Endometrial microvascular endothelial cells (primary cell): ENCODE data around the gene PIP4K2A. TPM values are rescaled to one million over a fixed set of nuclear protein-coding genes. Genes with fewer than 3 reads are reported as not detected.
"Not testable (repeated sequence)": the region's sequence is repeated elsewhere in the genome, so short reads cannot be mapped to it uniquely, and the experiment has no call there.

Experiments
- in situ Hi-C: cut with HindIII; loops from 2 replicates; pipeline ENCODE4 v1.10.0; 2017; ENCODE audit warnings: low sequenced_read_pairs, low pct_unique_long_range_greater_than_20kb; ENCODE audit errors: inconsistent ontology term
- total RNA-seq: library from RNA; depleted of rRNA; stranded (reverse); fragments of >200 nt; gene quantifications from one replicate; pipeline ENCODE4 v1.2.3, GENCODE V29; 2015; ENCODE audit errors: inconsistent ontology term

The PIP4K2A gene
- total RNA-seq, 1 donor from 2014 or later: 12.1 TPM

DNA sequence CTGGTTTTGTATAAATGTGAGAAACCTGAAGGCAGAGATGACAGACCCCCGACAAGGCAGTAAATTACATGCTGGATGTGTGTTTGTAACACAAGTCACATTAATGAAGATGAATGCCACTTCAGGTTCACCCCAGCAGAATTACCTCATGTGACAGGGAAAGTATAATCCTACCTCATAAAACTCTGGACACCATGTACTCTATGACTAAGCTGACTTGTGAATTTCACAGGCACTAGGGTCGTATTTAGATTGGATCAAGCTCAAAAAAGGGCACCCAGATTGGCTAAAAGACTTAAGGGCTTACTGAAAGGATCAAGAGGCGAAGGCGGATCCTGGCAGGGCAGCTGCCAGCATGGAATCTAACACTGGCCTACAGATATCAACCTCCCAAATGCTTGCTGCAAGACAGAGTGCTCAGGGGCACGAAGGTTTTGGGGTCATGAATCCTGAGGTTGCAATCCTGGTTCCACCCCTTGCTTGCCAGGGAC is 161.4 kb downstream of the PIP4K2A start:
- in situ Hi-C loops: no loop called here

DNA sequence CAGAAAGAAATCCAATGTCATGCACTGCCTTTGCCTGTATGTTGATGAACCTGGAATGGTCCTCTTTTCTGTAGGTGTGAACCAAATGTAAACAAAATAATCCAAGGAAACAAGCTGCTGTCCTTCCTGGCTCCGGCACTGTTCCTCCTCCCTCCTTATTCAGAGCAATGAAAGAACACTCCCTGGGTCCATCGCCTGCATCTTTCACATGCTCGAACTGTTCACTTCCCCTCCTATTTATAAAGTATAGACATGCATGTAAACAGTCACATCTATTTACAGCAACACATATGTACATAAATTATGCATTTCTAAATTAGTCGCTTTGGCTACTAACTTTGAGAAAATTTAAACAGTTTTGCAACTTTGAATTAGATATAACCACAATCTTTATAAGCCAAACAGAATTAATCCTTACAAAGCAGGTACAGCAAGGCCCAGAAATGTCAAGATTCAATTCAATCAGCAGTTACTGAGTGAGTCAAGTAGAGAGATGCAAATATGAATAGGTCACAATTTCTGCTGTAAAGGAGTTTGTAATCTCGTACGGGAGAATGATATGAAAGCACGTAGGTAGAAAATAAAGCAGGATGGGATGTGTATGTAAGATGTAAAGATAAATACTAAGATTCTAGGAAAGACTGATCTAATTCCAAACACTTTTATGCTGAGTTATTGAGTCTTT is 162.6 kb downstream of the PIP4K2A start:
- in situ Hi-C loops: no loop called here

GRCh38 chr10:22550732-22551131 is 163.6 kb downstream of the PIP4K2A start:
- in situ Hi-C loops: no loop called here

DNA sequence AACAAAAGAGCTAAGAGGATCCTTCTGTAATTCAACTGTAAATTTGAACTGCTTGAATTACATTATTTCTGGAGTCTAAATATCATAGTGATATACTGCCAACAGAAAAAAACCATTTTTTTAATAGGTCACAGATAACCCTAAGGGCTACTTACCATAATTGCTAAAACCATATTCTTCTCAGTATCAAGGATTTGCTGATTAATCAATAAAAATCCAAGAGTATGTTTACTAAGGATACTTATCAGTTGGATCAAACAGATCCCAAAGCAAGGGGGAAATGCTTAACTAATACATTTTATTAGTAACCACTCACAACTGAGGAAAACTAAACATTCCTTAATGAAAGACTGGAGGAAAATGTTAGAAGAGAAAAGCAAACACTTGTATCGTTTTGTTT is 166.0 kb downstream of the PIP4K2A start:
- in situ Hi-C loops: no loop called here

DNA sequence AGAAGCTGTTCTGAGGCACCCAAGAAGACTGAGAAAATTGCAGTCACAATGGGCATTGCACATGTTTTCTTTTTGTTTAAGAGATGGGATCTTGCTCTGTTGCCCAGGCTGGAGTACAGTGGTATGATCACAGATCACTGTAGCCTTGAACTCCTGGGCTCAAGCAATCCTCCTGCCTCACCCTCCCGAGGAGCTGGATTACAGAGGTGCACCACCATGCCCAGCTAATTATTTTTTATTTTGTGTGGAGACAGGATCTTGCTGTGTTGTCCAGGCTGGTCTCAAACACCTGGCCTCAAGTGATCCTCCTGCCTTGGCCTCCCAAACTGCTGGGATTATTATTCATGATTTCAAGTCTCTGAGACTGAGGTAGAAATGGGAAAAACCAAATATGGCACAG is 168.7 kb downstream of the PIP4K2A start:
- in situ Hi-C loops: no loop called here

DNA sequence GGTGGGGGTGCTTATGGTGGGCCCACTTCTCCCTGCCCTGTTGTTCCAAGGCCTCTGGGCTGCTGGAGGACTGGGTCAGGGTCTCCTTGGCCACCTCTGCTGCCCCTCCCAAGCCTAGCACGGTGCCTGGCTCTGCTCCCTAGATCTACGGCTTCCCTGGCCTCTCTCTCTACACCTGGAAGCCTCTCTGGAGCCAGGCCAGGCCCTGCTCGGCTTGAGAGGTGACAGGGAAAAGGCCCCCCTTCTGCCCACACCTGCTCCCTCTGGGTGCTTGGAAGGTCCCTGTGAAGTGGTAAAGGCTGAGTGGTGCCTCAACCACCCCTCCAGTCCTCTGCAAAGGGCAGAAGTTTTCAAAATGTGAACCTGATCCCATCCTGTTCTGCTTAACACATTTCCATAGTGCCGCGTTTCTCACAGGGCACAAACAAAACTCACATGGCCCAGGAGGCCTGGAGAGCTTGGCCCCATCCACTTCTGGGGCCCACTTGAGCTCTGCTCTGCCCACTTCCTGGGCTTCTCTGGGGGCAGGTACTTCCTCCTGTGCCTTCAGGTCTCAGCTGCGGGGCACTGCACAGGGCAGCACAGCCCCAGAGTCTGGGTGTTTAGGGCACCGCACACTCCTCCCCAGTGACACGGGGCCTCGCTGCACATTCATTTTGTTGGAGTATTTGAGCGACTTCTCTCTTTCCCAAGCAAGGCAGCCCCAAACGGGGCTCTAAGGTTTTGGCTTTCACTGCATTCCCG is 169.9 kb downstream of the PIP4K2A start:
- in situ Hi-C loops: no loop called here

- in situ Hi-C loops: no loop called here
Measured at GRCh38 chr10:22542773-22543172, 171.6 kb downstream of the PIP4K2A start.

GRCh38 chr10:22541900-22542299 is 172.5 kb downstream of the PIP4K2A start:
- in situ Hi-C loops: no loop called here

DNA sequence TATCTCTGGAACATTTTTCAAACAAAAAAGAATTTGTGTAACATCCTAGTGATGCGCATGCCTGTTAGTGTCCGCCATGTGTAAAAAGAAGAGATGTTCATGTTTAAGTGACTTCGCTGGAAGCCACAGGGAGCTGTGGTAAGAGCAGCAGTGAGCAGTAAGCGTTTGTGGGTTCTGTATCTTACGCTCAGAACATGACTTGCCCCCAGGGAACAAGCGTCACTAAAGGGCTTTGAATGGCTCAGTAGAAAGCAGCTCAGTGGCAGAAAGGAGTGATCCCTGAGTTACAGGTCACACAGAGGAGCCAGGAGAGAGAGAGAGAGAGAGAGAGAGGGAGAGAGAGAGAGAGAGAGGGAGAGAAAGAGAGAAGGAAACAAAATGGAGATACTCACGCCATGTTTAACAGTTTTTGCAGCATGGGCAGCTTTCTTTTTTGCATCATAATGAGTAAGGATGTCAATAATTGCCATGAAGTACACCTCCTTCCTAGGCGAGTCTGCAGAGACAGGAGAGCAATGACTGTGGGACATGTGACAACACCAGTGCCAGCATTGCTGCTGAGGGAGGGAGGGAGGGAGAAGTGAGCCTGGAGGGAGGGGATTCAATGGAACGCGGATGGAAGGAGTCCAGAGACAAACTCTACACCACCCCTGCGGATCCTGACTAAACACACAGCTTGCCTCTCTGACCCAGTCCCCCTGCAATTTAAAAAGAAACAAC is 174.6 kb downstream of the PIP4K2A start:
- in situ Hi-C loops: no loop called here

DNA sequence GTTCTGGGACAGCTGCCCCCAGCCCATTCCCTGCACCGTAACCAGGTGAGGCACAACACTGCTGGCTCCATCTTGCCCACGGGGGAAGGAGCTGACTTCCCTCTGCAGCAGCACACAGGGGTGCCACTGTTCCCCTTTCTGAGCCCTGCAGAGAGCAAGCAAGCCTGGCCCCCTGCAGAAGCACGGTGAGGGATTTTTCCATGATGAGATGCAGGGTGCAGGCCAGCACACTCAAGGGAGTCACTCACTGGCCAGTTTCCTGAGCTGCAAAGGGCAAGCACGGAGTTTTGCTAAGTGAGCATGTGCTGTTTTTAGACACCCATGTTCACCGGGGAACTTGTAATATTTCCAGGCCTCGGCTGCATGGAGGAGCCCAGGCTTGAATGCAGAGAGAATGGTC is 176.6 kb downstream of the PIP4K2A start:
- in situ Hi-C loops: no loop called here

GRCh38 chr10:22536620-22537019 is 177.8 kb downstream of the PIP4K2A start:
- in situ Hi-C loops: no loop called here

- in situ Hi-C loops: no loop called here
Measured at GRCh38 chr10:22534849-22535604, 179.4 kb downstream of the PIP4K2A start.

DNA sequence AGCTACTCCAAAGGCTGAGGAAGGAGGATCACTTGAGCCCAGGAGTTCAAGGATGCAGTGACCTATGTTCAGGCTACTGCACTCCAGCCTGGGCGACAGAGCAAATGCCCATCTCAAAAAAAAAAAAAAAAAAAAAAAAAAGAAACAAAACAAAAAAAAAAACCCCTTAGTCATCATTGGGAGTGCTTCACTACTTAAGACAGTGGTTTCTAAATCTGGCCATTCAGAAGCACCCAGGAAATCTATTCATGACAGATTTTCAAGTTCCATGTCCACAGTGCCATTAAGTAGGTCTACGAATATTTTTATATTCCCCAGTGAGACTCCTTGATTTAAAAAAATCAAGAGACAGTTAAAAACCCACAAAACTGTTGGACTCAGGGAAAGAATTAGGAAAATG is 182.9 kb downstream of the PIP4K2A start:
- in situ Hi-C loops: no loop called here

GRCh38 chr10:22531008-22531407 is 183.4 kb downstream of the PIP4K2A start:
- in situ Hi-C loops: no loop called here

DNA sequence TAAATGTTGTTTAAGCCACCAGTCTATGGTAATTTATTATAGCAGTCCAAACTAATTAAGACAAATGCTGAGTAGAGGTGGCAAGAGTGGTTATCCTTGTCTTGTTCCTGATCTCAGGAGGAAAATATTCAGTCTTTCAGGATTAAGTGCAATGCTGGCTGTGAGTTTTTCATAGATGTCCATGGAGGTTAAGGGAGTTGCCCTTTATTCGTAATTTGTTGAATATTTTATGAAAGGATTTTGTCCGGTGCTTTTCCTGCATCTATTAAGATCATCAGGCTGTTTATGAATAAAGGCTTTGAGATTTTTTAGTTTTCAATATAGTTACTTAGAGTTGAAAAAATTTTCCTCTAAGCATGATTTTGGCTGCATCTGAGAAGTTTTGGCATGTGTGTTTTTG is 186.9 kb downstream of the PIP4K2A start:
- in situ Hi-C loops: no loop called here

DNA sequence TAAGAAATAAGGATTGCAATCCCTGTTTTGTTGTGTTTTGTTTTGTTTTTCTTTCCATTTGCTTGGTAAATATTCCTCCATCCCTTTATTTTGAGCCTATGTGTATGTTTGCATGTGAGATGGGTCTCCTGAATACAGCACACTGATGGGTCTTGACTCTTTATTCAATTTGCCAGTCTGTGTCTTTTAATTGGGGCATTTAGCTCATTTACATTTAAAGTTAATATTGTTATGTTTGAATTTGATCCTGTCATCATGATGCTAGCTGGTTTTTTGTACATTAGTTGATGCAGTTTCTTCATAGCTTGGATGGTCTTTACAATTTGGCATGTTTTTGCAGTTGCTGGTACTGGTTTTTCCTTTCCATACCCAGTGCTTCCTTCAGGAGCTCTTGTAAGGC is 190.0 kb downstream of the PIP4K2A start:
- in situ Hi-C loops: not testable (repeated sequence)

GRCh38 chr10:22520645-22521044 is 193.7 kb downstream of the PIP4K2A start:
- in situ Hi-C loops: not testable (repeated sequence)

DNA sequence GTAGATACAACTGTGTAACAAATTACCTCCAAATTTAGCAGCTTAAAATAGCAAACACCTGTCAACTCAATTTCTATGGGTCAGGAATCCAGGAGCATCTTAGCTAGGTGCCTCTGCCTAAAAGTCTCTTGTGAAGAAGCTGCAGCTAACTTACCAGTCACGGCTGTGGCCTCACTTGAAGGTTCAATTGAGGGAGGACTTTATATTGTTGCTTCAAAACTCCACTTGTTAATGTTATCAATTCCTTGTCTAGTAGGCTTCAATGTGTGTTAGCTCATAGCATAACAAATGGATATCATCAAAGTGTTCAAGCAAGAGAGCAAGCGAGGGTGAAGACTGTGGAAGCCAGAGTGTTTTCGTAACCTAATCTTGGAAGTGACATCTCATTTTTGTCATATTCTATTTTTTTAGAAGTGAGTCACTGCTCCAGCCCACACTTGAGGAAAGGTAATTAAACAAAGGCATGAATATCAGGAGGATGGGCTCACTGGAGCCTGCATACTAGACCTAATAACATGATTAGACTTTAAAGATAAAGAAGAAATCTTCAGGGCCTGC is 196.1 kb downstream of the PIP4K2A start:
- in situ Hi-C loops: no loop called here

DNA sequence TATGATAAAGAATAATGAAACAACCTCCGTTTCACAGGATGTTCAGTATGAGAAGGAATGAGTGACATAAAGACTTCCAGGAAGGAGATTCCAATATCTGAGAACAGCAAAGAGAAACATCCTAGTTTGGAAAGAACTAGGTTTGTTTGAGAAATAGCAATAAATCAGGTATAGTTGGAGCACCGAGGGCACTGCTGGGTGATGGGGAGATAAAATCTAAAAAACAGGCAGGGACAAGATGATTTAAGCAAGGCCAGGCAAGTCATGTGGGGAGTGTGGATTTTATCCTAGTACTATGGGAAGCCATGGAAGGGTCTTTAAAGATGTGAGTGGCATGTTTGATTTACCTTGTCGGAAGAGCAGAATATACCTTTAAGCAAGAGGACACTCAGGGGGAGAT is 199.4 kb downstream of the PIP4K2A start:
- in situ Hi-C loops: no loop called here
